ENCODE results near the gene RADIL.

Gene RADIL

GRCh38 chr7:4854916-4855315 is 28.6 kb downstream of the RADIL start:
- POLR2A ChIA-PET: no interaction called here
- no peak for TF ChIP-seq CTCF (IDR thresholded peaks at IDR 0.05; ENCODE audit: control extremely low read depth, extremely low read depth, low read depth, missing control alignments)
- CTCF ChIA-PET: interaction anchor here (0.9 kb wide), 1 partner anchor 13 kb away, joined by 4 read pairs; no protein-coding TSS in a partner anchor
- no peak for DNase-seq (ENCODE audit: extremely low spot score)

DNA sequence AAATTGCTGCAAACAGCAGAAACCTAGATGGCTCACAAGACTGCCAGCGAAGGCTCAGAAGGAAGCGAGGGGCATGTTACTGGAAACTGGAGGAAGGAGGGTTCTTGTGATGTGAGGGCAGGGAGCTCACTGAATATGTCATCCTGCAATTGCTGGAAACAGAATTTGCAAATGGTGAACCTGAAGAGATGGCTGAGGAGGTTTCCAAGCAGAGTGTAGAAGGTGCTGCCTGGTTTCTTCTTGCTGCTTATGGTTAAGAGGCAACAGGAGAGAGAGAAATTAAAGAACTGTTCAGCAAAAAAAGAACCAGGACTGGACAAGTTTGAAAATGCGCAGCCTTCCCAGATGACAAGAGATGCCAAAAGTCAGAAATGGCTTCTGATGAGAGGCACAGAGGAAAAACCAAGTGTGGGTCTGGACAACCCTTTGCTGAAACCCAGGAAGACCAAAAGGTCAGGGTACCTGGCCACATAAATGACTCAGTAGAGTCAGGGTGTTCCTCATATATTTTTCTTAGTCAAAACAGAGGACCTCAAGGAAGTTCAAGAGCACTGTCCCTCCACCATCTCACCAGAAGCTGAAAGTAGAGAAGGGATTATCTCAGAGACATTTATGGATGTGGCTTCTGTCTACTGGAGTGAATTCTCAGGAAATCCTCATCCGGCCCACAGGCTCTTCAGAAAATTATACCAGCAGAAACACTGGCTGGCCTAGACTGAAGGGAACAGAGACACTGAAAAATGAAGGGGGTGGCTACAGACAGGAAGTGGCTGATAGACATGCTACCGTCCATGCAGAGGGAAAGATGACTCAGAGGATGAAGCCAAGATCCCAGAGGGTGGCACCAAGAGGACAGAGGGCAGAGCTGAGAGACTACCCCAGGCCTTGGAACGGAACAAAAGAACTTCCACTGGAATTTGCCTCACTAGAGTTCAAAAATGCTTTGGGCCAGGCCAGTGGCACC is 31.8 kb downstream of the RADIL start:
- no peak for DNase-seq (ENCODE audit: extremely low spot score)
- CTCF ChIA-PET: interaction anchor here (1.9 kb wide), 1 partner anchor 12 kb away, joined by 9 read pairs; no protein-coding TSS in a partner anchor
- no peak for TF ChIP-seq CTCF (IDR thresholded peaks at IDR 0.05; ENCODE audit: control extremely low read depth, extremely low read depth, low read depth, missing control alignments)
- POLR2A ChIA-PET: no interaction called here

DNA sequence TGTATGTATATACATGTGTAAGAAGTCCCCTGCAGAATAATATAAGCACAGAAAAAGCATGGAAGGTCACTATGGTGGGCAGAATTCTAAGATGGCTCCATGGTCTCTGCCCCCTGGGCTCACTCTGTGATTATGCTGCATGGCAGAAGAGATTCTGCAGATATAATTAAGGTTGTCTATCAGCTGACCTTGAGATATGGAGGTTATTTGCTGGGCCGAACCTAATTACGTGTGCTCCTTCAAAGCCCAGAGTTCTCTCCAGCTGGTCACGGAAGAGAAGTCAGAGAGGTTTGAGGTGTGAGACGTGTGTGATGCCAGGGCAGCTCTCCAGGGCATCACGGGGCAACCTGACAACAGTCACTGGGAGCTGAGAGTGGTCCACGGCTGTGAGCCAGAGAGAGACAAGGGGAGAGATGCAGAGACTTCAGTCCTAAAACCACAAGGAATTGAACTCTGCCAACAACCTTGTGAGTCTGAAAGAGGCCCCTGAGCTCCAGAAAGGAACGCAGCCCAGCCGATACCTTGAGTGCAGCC is 33.2 kb downstream of the RADIL start:
- ChIA-PET POLR2A (no interaction called here), CTCF (interaction anchor here (1.4 to 3.4 kb wide), 4 partner anchors 13 to 237 kb away, joined by 4 to 15 read pairs (median 8); no protein-coding TSS in a partner anchor)
- no peak for TF ChIP-seq CTCF (IDR thresholded peaks at IDR 0.05; ENCODE audit: control extremely low read depth, extremely low read depth, low read depth, missing control alignments)
- no peak for DNase-seq (ENCODE audit: extremely low spot score)

- no peak for DNase-seq (ENCODE audit: extremely low spot score)
- POLR2A ChIA-PET: no interaction called here
- CTCF ChIA-PET: interaction anchor here (1.4 to 3.4 kb wide), 4 partner anchors 14 to 238 kb away, joined by 4 to 15 read pairs (median 8); no protein-coding TSS in a partner anchor
- TF ChIP-seq CTCF (IDR thresholded peaks at IDR 0.05; ENCODE audit: control extremely low read depth, extremely low read depth, low read depth, missing control alignments): peak; percentile 29
These were observed 34.1 kb downstream of the RADIL start for GRCh38 chr7:4849390-4849789.

- TF ChIP-seq CTCF (IDR thresholded peaks at IDR 0.05; ENCODE audit: control extremely low read depth, extremely low read depth, low read depth, missing control alignments): no peak
- CTCF ChIA-PET: no interaction called here
- POLR2A ChIA-PET: no interaction called here
- DNase-seq (ENCODE audit: extremely low spot score): no peak
These were observed 37.8 kb downstream of the RADIL start for GRCh38 chr7:4845740-4846142.

DNA sequence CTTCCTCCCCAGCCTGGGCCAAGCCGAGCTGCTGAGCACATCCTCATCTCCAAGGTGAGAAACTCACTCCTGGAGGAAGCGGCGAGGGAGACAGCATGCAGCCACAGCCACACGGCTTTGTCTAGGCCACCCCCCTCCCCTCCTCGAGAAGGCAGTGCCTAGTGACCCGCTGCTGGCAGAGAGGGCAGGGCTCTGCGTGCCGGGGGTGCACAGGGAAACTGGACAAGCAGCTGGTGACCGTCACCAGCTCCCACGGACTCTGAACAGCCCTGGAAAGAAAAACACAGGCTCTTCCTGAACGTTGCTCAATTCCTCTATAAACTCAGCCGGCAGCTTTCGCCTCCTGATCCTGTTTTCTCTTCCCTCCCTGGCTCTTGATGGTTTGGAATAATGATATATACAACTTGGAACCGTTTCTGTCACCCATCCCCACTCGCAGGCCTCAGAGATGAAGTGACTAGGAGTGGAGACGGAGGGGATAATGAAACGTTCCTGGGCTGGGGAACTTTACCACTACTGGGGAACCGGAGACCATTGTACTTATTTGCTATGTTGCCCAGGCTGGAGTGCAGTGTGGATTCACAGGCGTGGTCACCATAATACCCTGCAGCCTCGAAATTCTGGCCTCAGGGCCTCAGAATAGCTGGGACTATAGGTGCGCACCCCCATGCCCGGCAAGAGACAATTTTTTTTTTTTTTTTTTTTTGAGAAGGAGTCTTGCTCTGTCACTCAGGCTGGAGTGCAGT is 41.0 kb downstream of the RADIL start:
- no peak for DNase-seq (ENCODE audit: extremely low spot score)
- no peak for TF ChIP-seq CTCF (IDR thresholded peaks at IDR 0.05; ENCODE audit: control extremely low read depth, extremely low read depth, low read depth, missing control alignments)
- ChIA-PET CTCF (interaction anchor here (0.9 to 1.0 kb wide), 3 partner anchors 11 to 243 kb away, joined by 3 read pairs; no protein-coding TSS in a partner anchor), POLR2A (no interaction called here)

Measured in GM10248 (cell line).